Epithelial cell of esophagus (primary cell): ENCODE results near the gene IDUA.

Source experiments
- DNase-seq: peaks from one replicate; pipeline ENCODE4 v3.0.0; 2010; ENCODE audit warnings: low read depth
- H3K4me3 ChIP-seq: 2 replicates; pipeline ENCODE4 v1.5.1; 2011; ENCODE audit warnings: mild to moderate bottlenecking, low read length, control low read depth
- TF ChIP-seq, protein P1 (sequence below): IDR thresholded peaks from 2 replicates; pipeline ENCODE4 v1.5.1; 2011; ENCODE audit warnings: low read depth, mild to moderate bottlenecking, low read length, control low read depth, inconsistent platforms; ENCODE audit not compliant: insufficient read depth; ENCODE audit errors: missing control alignments

IDUA gene

DNA sequence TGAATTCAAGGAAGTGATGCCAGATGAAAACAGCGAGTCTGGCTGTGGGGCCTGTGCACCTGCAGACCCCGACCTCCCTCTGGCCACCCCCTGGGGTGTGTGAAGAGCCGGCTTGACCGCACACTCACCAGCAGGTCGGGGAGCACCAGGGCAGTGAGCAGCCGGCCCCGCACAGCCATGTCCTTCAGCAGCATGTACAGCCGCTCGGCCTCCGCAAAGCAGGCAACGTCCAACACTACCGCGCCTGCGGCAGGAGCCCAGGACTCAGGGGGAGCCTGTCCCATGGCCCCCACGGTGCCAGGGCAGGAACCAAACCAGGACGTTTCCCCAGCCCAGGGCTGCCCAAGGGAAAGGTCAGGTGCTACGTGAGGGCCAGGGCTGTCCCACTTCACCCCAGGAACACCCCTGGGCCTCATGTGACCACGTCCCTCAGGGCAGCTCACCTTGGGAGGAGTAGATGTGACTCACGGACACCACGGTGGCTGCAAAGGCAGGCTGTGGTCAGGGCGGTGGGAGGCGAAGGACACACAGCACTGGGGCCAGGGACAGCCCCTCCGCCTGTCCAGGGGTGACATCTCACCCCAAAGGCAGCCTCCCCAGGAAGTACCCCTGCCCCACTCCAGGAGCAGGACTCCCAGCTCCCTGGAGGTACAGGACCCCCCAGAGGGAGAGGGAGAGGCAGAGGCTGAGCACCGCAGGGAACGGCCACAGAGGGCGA lies 21.6 kb upstream of the IDUA start:
- H3K4me3 ChIP-seq = no peak overlapping the region
- no peak for DNase-seq
- TF ChIP-seq, protein P1, sequence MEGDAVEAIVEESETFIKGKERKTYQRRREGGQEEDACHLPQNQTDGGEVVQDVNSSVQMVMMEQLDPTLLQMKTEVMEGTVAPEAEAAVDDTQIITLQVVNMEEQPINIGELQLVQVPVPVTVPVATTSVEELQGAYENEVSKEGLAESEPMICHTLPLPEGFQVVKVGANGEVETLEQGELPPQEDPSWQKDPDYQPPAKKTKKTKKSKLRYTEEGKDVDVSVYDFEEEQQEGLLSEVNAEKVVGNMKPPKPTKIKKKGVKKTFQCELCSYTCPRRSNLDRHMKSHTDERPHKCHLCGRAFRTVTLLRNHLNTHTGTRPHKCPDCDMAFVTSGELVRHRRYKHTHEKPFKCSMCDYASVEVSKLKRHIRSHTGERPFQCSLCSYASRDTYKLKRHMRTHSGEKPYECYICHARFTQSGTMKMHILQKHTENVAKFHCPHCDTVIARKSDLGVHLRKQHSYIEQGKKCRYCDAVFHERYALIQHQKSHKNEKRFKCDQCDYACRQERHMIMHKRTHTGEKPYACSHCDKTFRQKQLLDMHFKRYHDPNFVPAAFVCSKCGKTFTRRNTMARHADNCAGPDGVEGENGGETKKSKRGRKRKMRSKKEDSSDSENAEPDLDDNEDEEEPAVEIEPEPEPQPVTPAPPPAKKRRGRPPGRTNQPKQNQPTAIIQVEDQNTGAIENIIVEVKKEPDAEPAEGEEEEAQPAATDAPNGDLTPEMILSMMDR = no peak

DNA sequence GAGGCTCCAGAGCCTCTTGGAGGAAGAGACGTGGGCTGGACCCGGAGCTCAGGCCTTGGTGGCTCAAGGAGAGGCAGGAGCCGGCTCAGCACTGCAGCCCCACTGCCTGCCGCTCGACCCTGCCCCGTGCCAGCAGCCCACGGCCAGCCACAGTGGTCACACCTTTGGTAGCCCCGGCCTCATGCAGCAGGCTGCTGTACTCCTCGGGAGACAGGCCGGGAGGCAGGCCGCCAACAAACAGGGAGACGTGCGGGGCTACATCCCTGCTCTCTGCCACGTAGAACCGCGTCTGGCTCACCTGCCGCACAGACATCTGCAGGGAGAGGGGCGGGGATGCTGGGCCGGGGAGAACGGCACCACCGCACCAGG lies 21.1 kb upstream of the IDUA start:
- H3K4me3 ChIP-seq = no peak overlapping the region
- TF ChIP-seq, protein P1 = no peak
- no peak for DNase-seq

DNA sequence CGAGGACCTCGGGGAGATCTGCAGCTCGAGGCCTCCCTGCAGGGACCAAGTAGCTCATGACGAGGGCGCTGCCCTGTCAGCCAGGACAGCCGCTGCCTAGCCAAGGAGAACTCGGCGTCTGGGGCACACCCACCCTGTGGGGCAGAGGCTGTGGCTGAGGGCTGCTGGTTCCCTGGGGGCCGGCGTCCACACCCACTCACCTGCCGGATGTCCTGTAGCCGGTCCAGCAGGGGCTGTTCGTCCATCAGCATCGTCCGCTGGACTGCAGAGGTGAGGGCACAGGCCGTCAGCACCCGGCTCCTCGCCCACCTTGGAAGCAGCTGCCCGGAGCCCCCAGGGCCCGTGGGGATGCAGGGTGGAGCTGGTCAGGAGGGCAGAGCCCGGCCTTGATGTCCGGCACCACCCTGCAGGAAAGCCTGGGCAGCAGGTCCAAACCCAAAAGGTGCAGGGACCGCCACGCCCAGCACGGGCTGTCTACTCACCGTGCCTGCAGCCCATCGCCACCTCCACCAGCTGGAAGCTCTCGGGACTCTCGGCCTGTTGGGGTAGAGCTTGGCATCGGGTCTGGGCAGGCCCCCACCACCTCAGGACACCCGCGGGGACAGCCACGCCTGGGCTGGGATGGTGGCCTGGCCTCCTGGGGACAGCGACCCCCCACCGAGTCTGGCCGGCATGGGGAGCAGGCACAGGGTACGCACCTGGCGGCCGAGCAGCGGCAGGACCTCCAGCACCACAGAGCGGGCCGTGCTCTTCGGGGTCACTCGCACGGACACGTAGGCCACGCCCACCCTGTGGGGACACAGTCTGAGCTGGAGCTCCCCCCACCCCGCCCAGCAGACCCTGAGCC lies 20.4 kb upstream of the IDUA start:
- TF ChIP-seq, protein P1 = no peak
- no peak for DNase-seq
- no peak overlapping the region for H3K4me3 ChIP-seq

DNA sequence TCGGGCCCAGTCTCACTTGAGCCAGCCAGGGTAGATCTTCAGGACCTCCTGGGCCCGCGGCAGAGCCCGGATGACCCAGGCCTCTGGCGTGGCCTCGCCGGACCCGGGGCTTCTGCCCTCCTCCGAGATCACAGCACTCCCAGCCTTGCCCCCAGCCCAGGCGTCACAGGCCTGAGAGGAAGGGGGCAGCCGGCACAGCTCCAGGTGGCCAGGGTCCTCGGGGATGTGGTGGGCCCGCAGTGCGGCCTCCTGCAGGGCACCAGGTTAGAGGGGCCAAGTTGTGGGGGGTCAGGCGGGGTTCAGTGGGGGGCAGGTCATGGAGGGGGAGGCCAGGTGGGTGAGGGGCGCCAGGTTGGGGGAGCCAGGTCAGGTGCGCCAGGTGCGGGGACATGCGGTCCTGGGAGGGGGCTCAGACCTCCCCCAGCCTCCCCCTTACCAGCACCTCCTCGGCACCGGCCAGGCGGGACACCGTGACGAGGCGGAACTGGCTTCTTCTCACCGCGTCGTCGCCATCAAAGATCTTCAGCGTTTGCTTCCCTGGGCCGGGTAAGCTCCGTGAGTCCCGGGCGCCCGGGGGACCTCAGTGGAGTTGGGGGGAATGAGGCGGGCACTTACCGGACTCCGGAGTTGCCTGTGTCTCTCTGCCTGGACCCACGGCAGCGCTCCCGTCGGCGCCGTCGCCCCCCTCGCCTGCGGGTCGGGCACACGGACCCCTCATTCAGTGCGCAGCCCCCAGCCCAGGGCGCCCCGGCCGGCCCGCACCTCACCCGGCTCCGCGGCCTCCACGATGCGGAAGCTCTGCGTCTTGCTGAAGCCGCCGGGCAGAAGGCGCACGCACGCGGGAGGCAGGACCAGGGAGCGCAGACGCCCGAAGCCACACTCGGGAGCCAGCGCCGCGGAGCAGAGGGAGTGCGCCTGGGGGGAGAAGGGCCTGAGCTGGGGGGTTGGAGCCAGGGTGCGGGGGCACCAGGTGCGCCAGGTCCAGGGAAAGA lies 19.4 kb upstream of the IDUA start:
- TF ChIP-seq, protein P1 = no peak
- peak; percentile 18 for DNase-seq
- no peak overlapping the region for H3K4me3 ChIP-seq

DNA sequence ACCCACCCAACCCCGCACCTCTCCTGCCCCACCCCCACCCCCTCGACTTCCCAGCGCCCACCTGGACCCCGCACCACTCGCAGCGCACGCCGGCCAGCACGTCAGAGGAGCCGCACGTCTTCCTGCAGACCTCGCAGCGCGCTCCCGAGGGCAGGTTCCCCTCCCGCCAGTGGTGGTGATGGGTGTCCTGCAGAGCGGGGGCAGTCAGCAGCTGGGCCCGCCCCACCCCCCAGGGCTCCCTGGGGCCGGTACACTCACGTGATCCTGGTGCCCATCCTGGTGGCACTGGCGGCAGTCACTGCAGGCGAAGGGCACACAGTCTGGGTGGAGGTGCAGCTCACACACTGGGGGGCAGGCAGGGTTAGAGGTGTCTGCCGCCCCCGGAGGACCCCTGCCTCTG lies 18.6 kb upstream of the IDUA start:
- DNase-seq = no peak

More for the DNA sequence above, 18.6 kb upstream of the IDUA start:
- TF ChIP-seq, protein P1 = no peak
- H3K4me3 ChIP-seq = no peak overlapping the region
